OCI-LY1 (cell line): Measurements from ENCODE around the gene BEAN1.

Experiments used
- H2AFZ ChIP-seq: fragments of 200-600 bp; sonication (generic), shearing (Covaris generic); 2 replicates; pipeline ENCODE4 v1.6.0; 2014; ENCODE audit warnings: antibody characterized with exemption, mild to moderate bottlenecking, low read length
- H3F3A ChIP-seq: fragments of 200-600 bp; sonication (generic), shearing (Covaris generic); 2 replicates; pipeline ENCODE4 v1.6.0; 2014; ENCODE audit warnings: mild to moderate bottlenecking, antibody characterized with exemption, low read length, moderate library complexity; ENCODE audit not compliant: insufficient read depth
- H3K27ac ChIP-seq: fragments of 200-600 bp; sonication (generic); 2 replicates; pipeline ENCODE4 v1.5.1; 2014; ENCODE audit warnings: low read length, mixed run types, mild to moderate bottlenecking, low read depth; ENCODE audit not compliant: poor library complexity, severe bottlenecking
- H3K27me3 ChIP-seq: fragments of 200-600 bp; sonication (generic); 2 replicates; pipeline ENCODE4 v1.6.0; 2014; ENCODE audit warnings: antibody characterized with exemption, mild to moderate bottlenecking, low read length, moderate library complexity; ENCODE audit not compliant: insufficient read depth
- H3K36me3 ChIP-seq: fragments of 200-600 bp; sonication (generic); 2 replicates; pipeline ENCODE4 v1.6.1; 2014; ENCODE audit warnings: mild to moderate bottlenecking, antibody characterized with exemption, low read length, moderate library complexity, mixed read lengths; ENCODE audit not compliant: insufficient read depth
- H3K4me1 ChIP-seq: fragments of 200-600 bp; sonication (generic); 2 replicates; pipeline ENCODE4 v1.5.1; 2014; ENCODE audit warnings: mild to moderate bottlenecking, low read length, moderate library complexity; ENCODE audit not compliant: insufficient read depth, severe bottlenecking
- H3K4me2 ChIP-seq: fragments of 200-600 bp; sonication (generic), shearing (Covaris generic); 2 replicates; pipeline ENCODE4 v1.6.1; 2014; ENCODE audit warnings: low read length
- H3K4me3 ChIP-seq: fragments of 200-600 bp; sonication (generic); 2 replicates; pipeline ENCODE4 v1.5.1; 2014; ENCODE audit warnings: low read length, low read depth, mild to moderate bottlenecking, mixed read lengths; ENCODE audit not compliant: poor library complexity, severe bottlenecking
- H3K79me2 ChIP-seq: fragments of 200-600 bp; shearing (Covaris generic); 2 replicates; pipeline ENCODE4 v1.6.1; 2016; ENCODE audit warnings: mixed run types, low read length, mixed read lengths; ENCODE audit not compliant: insufficient read depth
- H3K9ac ChIP-seq: fragments of 200-600 bp; sonication (generic), shearing (Covaris generic); 2 replicates; pipeline ENCODE4 v1.6.1; 2014; ENCODE audit warnings: mild to moderate bottlenecking, low read length, mixed read lengths
- H3K9me2 ChIP-seq: fragments of 200-600 bp; sonication (generic), shearing (Covaris generic); 2 replicates; pipeline ENCODE4 v1.6.1; 2014; ENCODE audit warnings: low read depth, mild to moderate bottlenecking, low read length, mixed read lengths
- H3K9me3 ChIP-seq: fragments of 200-600 bp; shearing (Covaris generic); 2 replicates; pipeline ENCODE4 v1.6.1; 2014; ENCODE audit warnings: low read length, mixed read lengths
- H4K20me1 ChIP-seq: fragments of 200-600 bp; sonication (generic), shearing (Covaris generic); 2 replicates; pipeline ENCODE4 v1.6.0; 2016; ENCODE audit warnings: mild to moderate bottlenecking, low read length; ENCODE audit not compliant: insufficient read depth
- EZH2 ChIP-seq: fragments of 200-600 bp; sonication (generic), shearing (Covaris generic); IDR thresholded peaks from 2 replicates; pipeline ENCODE4 v1.8.0; 2017; ENCODE audit warnings: borderline replicate concordance, mixed run types, mild to moderate bottlenecking, antibody characterized with exemption, low read length, moderate library complexity, mixed read lengths
- TF ChIP-seq, protein P1 (sequence below): fragments of 200-600 bp; sonication (generic), shearing (Covaris generic); IDR thresholded peaks from 2 replicates; pipeline ENCODE4 v1.5.1; 2017; ENCODE audit warnings: mild to moderate bottlenecking, antibody characterized with exemption, low read length, moderate library complexity, mixed read lengths

The BEAN1 gene

DNA sequence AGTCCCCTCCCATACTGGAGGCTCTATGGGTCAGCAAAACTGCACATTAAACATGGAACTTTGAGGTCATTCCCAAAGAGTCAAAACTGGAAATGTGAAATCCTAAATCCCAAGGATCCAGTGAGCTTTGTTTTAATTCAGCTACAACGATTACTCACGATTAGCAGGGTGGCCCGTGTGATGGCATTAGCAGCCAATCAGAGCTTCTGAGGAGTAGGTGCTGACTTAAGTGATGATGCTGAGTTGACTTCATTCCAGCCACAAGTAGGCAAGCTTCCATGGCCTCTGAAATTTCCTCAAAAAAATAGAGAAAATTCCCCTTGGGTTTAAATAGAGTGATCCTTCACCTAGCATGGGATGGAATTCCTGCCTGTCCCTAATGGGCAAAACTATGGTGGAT is 28.1 kb upstream of the BEAN1 start:
- Histone ChIP-seq H3K9me3 (no peaks in the 10 kb centered on the region), H3F3A (no peaks in the 10 kb centered on the region), H3K4me3 (no peak overlapping the region), H3K79me2 (no peaks in the 10 kb centered on the region), H3K36me3 (no peaks in the 10 kb centered on the region), H3K9me2 (no peaks in the 10 kb centered on the region), H3K27me3 (0 out of 2 replicates have a peak, but pooled peaks cover 7% of the 10 kb centered on the region), H4K20me1 (no peaks in the 10 kb centered on the region), H3K4me2 (no peak overlapping the region), H3K27ac (no peak overlapping the region), H2AFZ (no peak overlapping the region), H3K9ac (no peak overlapping the region), H3K4me1 (no peaks in the 10 kb centered on the region)
- TF ChIP-seq EZH2: no peak
- TF ChIP-seq, protein P1, sequence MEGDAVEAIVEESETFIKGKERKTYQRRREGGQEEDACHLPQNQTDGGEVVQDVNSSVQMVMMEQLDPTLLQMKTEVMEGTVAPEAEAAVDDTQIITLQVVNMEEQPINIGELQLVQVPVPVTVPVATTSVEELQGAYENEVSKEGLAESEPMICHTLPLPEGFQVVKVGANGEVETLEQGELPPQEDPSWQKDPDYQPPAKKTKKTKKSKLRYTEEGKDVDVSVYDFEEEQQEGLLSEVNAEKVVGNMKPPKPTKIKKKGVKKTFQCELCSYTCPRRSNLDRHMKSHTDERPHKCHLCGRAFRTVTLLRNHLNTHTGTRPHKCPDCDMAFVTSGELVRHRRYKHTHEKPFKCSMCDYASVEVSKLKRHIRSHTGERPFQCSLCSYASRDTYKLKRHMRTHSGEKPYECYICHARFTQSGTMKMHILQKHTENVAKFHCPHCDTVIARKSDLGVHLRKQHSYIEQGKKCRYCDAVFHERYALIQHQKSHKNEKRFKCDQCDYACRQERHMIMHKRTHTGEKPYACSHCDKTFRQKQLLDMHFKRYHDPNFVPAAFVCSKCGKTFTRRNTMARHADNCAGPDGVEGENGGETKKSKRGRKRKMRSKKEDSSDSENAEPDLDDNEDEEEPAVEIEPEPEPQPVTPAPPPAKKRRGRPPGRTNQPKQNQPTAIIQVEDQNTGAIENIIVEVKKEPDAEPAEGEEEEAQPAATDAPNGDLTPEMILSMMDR: no peak

DNA sequence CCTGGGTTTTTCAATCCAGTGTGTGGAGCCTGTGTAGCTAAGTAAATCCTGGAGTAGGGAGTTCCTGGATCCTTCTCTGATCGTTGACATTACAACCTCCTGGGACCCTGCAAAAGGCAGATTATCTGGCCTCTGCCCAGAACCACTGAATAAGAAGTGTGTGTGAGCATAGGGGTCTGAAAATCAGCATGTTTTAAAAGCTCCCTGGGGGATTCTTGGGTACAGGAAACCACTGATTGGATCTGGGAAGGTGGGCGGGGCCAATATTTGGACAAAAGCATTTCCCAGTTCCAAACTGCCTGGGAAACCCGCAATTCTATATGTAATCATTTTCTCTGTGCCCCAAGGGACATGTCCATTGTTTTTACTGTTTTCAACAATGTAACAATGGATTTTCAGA is 27.2 kb upstream of the BEAN1 start:
- H3K36me3 ChIP-seq: no peaks in the 10 kb centered on the region
- no peaks in the 10 kb centered on the region for H3K4me1 ChIP-seq
- no peaks in the 10 kb centered on the region; the same call in 1 of the 2 replicates for H3K9me3 ChIP-seq
- H4K20me1 ChIP-seq: no peaks in the 10 kb centered on the region
- H3K79me2 ChIP-seq: no peaks in the 10 kb centered on the region
- no peaks in the 10 kb centered on the region for H3F3A ChIP-seq
- H3K9me2 ChIP-seq: no peaks in the 10 kb centered on the region
- H2AFZ ChIP-seq: no peak overlapping the region
- H3K4me3 ChIP-seq: no peak overlapping the region
- peaks cover 7% of the 10 kb centered on the region; the same call in 1 of the 2 replicates for H3K27me3 ChIP-seq
- TF ChIP-seq EZH2: no peak
- TF ChIP-seq, protein P1: no peak
- no peak overlapping the region for H3K4me2 ChIP-seq
- no peak overlapping the region for H3K27ac ChIP-seq
- H3K9ac ChIP-seq: no peak overlapping the region

DNA sequence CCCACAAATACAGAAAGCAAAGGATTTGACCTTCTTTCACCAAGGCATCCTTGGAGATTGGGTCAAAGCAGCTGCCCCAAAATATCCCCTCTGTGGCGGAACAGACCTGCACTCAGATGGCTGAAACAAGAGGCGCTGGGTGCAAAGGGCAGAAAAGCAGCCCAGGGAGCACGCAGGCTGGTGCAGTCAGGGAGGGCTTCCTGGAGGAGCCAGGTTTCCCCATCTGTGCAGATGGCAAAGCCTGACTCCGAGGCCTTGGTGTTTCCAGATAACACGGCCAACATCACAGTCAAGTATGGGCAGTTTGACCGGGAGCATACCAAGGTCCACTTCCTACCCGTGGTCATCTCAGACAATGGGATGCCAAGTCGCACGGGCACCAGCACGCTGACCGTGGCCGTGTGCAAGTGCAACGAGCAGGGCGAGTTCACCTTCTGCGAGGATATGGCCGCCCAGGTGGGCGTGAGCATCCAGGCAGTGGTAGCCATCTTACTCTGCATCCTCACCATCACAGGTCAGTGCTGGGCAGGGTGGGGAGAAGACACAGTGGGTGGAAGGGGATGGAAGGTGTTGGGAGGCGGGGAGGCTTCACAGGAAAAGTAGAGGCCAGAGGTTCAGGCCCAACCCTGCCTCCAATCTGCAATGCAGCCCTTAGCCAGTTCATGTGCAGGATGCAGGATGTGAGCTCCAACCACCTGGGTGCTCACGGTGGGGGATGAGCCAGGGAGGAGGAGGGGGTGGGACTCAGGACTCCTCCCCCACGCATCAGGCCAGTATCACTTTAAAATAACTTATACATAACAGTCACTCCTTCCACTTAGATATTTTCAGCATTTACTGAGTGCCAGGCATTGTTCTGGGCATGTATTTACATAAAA is 26.4 kb upstream of the BEAN1 start:
- TF ChIP-seq EZH2: no peak
- TF ChIP-seq, protein P1: no peak
- Histone ChIP-seq H3K79me2 (no peaks in the 10 kb centered on the region), H3K4me3 (no peak overlapping the region), H3K9ac (no peak overlapping the region), H3F3A (no peaks in the 10 kb centered on the region), H3K27me3 (peaks cover 7% of the 10 kb centered on the region; the same call in 1 of the 2 replicates), H2AFZ (no peak overlapping the region), H3K9me2 (no peaks in the 10 kb centered on the region), H3K4me1 (no peaks in the 10 kb centered on the region), H3K27ac (no peak overlapping the region), H4K20me1 (no peaks in the 10 kb centered on the region), H3K36me3 (no peaks in the 10 kb centered on the region), H3K9me3 (no peaks in the 10 kb centered on the region; the same call in 1 of the 2 replicates), H3K4me2 (no peak overlapping the region)
